Activated naive CD4-positive, alpha-beta T cell treated with Interleukin-2 at 50 U/mL for 16 hours (primary cell): ENCODE results near the gene ATP2B2.
"Not testable (repeated sequence)": the region's sequence is repeated elsewhere in the genome, so short reads cannot be mapped to it uniquely, and the experiment has no call there.

Experiments used
- DNase-seq: peaks from one replicate; pipeline ENCODE4 v3.0.0-alpha.2; 2020

ATP2B2 gene

GRCh38 chr3:10505050-10505790, at the start of gene ATP2B2:
ATP2B2 (minus strand) TSS chr3:10505586; CDS start chr3:10449543, 56,043 bp downstream.
- DNase-seq: no peak

DNA sequence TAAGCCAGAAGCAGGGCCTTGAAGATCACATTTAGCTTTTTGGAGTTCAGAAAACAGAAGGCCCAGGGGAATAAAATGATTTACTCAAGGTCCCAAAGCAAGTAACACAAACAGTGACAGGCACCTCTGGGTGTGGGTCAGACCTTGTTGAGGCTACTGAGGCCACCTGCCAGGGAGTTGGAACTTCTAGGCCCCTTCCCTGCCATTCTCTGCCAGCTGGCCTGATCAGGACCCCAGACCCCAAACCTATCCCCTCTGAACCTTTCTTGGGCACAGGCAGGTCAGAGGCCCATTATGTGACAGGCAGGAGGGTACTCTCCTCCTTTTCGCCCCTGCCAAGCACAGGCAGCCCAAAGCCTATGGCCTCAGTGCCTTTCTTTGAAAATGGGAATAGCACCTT, 49.4 kb upstream of the ATP2B2 start:
- no peak for DNase-seq

DNA sequence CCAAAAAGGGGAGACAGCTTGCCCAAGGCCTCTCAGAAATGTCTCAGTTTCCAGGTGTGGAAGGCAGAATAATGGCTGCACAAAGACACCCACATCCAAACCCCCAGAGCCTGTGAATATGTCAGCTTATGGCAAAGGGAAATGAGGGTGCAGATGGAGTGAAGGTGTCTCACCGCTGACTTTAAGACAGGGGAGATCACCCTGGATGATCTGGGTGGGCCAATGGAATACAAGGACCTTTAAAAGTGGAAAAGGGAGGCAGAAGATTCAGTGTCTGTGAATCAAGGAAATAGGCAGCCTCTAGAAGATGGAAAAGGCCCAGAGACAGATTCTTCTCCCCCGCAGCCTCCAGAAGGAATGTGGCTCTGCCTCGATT, 48.8 kb upstream of the ATP2B2 start:
- no peak for DNase-seq

- no peak for DNase-seq
Observed at GRCh38 chr3:10553591-10554235, 48.3 kb upstream of the ATP2B2 start.

GRCh38 chr3:10552631-10552943, 47.2 kb upstream of the ATP2B2 start:
- DNase-seq: peak; percentile 21

GRCh38 chr3:10551821-10552630, 46.6 kb upstream of the ATP2B2 start:
- peak; percentile 89 for DNase-seq

GRCh38 chr3:10551139-10551538, 45.8 kb upstream of the ATP2B2 start:
- no peak for DNase-seq

DNA sequence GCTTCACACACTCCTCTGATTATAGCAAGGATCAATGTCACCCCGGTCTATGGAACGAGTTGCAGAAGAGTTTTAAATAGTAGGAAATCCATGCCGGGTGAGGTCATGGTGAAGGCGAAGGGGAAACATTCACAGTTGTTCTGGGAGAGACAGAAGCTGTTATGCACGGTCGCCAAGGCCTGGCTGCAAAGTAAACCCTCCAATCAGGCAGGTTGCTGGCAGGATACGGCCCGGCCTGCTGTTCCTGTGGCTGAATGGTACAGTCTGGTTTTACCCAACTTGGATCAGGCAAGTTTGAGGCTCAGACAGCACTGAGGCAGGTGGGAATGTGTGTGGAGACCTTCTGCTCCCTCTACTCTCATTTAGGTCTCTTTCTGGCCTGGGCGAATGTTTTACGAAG, 45.3 kb upstream of the ATP2B2 start:
- DNase-seq: no peak

- DNase-seq: no peak
Observed at GRCh38 chr3:10549617-10550230, 44.3 kb upstream of the ATP2B2 start.

DNA sequence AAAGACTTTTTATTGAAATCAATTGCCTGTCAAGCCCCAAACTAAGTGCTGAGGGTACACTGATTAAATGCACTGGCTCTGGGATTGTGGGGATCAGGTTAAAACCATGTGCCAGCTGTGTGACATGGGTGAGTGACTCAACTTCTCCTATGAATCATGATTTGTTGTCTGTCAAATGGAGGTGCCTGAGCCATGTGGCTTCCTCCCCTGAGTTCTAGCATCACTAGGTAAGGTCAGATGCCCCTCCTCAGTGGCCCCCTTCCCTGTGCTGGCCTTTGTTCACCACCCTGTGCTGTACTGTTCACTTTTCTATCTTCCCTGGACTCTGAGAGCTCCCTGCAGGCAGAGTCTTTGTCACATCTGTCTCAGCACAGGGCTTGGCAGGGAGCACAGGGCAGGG, 43.6 kb upstream of the ATP2B2 start:
- DNase-seq: peak; percentile 21

DNA sequence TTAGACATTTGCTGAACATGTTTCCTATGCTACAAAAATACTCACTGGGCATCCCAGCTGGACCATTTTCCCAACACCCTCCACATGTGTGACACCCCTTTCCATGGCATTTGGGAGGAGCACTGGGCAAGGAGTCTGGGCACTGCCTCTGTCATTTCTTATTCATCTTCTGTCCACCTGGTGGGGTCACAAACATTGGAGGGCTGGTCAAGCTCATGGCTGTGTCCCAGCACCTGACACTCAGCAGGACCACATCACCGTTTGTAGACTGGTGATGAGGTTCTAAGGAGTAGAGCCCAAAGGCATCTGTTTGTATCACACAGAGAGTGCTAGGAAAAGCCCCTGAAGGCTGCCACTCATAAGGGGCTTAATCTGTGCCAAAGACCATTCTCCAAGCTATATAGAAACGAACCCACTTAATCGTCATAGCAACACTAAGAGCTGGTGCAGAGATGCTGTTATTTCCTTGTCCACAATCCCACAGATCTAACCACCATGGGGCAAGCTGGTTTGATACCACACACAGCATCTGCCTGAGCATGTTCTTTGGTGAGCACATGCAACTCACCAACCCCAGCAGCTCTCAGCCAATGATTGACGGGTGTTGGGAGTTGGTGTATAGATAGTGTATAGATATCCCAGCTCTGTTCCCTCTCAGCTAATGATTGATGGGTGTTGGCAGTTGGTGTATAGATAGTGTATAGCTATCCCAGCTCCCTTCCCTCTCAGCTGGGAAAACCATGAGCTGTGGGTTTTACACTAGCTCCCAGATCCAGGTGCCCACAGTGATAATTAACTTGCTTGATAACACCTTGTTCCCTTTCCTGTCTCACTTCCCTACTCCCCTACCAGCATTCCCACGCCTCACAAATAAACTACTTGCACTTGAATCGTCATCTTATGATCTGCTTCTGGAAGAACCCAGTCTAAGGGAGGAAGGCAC, 42.7 kb upstream of the ATP2B2 start:
- DNase-seq: no peak

- no peak for DNase-seq
Observed at GRCh38 chr3:10547413-10547812, 42.0 kb upstream of the ATP2B2 start.

DNA sequence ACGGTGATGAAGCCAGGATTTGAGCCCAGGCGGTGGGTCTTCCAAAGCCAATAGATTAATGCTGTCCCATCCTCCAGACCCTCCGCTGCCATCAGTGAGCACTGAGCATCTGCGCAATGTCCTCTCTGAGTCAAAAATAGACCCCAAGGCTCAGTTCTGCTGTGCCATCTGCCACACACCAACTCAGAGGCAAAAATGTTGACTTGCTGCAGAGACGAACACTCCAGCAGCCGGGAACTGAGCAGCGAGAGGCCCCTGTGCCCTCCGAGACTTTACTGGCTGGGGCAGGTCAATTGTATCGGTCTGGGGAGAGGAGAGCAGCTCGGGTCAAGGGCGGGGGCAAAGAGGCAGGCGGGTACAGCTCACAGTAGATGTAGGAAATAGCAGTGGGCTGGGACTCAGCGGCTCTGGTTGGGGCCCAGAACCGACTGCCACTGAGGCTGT, 41.5 kb upstream of the ATP2B2 start:
- no peak for DNase-seq

DNA sequence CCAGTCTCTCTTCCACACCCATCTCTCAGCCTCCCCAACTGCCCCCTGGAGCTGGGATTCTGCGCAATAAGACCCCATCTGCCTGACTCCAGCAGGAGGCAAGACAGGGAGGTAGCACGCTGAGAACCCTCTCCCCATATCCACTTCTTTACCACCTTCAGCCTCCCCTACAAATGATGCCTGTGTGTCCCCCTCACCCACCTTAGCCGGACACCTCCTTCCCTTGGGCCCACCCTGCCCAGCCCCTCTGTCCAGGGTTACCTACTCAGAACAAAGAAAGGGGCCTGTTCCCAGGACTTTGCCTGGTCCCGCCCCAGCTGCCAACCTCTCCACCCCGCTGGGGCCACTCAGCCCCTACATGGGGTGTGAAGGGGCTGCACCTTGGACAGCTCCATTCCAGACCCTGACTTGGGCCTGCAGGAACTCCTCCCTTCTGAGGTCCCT, 40.8 kb upstream of the ATP2B2 start:
- no peak for DNase-seq

GRCh38 chr3:10542518-10542917, 37.1 kb upstream of the ATP2B2 start:
- DNase-seq: no peak

- DNase-seq: not testable (repeated sequence)
Observed at GRCh38 chr3:10540347-10540746, 35.0 kb upstream of the ATP2B2 start.

GRCh38 chr3:10534066-10534465, 28.7 kb upstream of the ATP2B2 start:
- DNase-seq: no peak

- DNase-seq: no peak
Observed at GRCh38 chr3:10533737-10534023, 28.3 kb upstream of the ATP2B2 start.

DNA sequence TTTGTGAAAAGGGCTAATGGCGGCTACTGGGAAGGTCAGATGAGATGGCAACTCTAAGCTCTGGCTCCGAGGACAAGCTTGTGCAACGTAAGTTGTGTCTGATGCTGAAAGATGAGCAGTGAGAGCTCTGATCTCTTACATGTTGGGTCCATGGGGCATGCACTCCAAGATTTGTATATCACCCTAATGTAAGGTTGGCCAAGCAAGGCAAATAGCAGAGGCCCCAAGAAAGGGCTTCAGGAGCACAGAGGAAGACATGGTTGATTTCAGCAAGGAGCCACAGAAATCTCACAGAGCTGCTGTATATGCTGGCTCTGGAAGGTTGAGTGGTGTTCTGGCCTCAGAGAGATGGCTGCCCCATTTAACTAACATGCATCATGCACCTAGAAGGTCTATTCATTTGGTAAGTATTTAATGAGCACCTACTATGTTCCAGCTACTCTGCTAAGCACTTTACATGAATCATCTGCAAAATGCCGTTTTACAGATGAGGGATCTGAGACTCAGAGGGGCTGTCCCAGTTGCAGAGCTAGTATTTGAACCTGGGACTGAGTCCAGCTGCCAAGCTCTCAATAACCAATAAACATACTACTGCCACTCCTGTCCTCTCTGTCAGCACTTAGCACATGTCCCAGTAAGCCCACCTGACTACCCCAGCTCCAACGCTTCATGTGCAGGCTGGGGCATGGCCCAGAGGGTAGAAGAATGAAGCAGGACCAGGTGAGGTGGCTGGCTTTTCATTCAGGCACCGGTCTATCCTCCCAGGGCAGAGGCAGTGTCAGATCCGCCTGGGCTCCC, 27.8 kb upstream of the ATP2B2 start:
- no peak for DNase-seq

DNA sequence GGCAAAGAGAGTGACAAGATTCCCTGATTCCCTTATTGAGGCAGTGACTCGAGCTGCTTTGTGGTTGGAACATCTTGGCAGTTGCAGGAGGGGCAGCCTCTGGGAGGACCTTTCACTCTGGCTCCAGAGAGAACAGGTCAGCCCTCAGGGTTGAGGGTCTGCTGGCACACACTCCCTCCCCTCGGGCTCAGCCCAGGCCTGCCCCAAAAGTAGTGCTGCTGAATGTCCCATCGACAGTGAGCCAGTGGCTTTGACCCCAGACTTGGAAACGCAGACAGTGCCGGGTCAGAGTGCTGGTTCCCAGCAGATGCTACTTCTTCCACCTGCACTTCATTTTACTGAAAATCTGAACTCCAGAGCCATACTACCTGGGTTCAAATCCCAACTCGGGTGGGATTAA, 25.6 kb upstream of the ATP2B2 start:
- DNase-seq: no peak

DNA sequence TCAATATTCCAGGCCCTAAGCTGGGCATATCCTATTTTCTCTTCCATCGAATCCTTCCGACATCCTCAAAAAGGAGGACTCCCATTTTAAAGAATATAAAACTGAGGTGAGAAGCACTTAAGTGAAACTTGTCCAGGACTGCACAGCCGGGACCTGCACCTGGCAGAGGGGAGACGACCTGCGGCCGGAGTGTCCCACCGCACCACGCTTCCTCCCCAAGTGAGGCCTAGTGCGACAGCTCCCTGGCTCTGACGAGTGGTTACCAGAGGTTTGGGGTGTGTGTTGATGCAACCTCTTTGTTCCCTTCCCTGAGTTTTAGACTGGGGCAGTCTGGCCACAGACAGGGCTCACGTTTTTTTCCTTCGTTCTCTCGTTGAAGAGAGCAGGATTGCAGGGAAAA, 24.9 kb upstream of the ATP2B2 start:
- DNase-seq: no peak

- DNase-seq: no peak
Observed at GRCh38 chr3:10529809-10530208, 24.4 kb upstream of the ATP2B2 start.
